Measurements from ENCODE around the gene SPATA6.

SPATA6 gene

GRCh38 chr1:48248356-48248755, 223.6 kb downstream of the SPATA6 start:
- no peak for DNase-seq

- peak; percentile 81 for DNase-seq
Measured at GRCh38 chr1:48246727-48247126, 225.3 kb downstream of the SPATA6 start.
